ENCODE measurements around the gene SDK1. TPM values are rescaled to one million over a fixed set of nuclear protein-coding genes. Genes with fewer than 3 reads are reported as not detected.

SDK1 gene
- total RNA-seq, 4 donors from 2014 or later, result 2.0 to 9.3 (median 3.8) TPM

DNA sequence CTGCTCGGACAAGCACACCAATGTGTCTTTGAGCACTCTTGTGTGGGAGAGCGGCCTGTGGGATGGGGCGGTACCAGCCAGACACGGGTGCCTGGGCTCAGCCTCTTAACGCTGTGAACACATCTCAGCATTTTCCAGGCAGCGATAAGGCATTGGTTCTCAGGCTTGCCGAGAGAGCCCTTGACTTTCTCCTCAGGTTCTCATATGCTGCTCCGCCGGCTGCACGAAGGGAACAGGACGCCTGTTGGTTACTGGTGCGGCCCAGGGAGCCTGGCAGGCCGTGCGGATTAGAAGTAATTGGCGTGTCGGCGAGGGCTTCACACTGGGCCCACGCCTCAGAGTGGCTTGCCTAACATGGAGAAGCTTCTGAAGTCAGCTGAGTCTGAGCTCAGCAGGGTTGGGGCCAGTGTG is 924.3 kb downstream of the SDK1 start:
- no peak for DNase-seq
- no peak overlapping the region for H3K4me3 ChIP-seq
- no peaks in the 10 kb centered on the region for H3K9me3 ChIP-seq
- no peaks in the 10 kb centered on the region for H3K27me3 ChIP-seq
- H3K27ac ChIP-seq, result no peak overlapping the region
- H3K4me1 ChIP-seq, result no peaks in the 10 kb centered on the region
- intact Hi-C loops (cut with DNase I), result no loop called here
- no peaks in the 10 kb centered on the region for H3K36me3 ChIP-seq
- WGBS, 2 donors, result 92 to 93% methylated on average over 11 to 13 of the region's 18 CpGs
- TF ChIP-seq CTCF (IDR thresholded peaks at IDR 0.05) (no peak), POLR2A (IDR thresholded peaks at IDR 0.05) (no peak)

- intact Hi-C loops (cut with DNase I), result no loop called here
- TF ChIP-seq POLR2A (IDR thresholded peaks at IDR 0.05) (no peak), CTCF (IDR thresholded peaks at IDR 0.05) (no peak)
- 85 to 93% methylated on average over 8 to 17 of the region's 21 CpGs for WGBS, 2 donors
- no peaks in the 10 kb centered on the region for H3K27me3 ChIP-seq
- H3K9me3 ChIP-seq, result no peaks in the 10 kb centered on the region
- H3K4me1 ChIP-seq, result no peaks in the 10 kb centered on the region
- DNase-seq, result no peak
- H3K4me3 ChIP-seq, result no peak overlapping the region
- H3K36me3 ChIP-seq, result no peaks in the 10 kb centered on the region
- H3K27ac ChIP-seq, result no peak overlapping the region
These were observed 925.0 kb downstream of the SDK1 start for GRCh38 chr7:4225881-4226523.

- 79 to 86% methylated on average over 5 of the region's 6 CpGs for WGBS, 2 donors
- Histone ChIP-seq H3K9me3 (no peaks in the 10 kb centered on the region), H3K4me1 (no peaks in the 10 kb centered on the region), H3K27me3 (no peaks in the 10 kb centered on the region), H3K27ac (no peak overlapping the region), H3K36me3 (no peaks in the 10 kb centered on the region), H3K4me3 (no peak overlapping the region)
- DNase-seq, result no peak
- intact Hi-C loops (cut with DNase I), result no loop called here
- no peak for TF ChIP-seq CTCF (IDR thresholded peaks at IDR 0.05)
- TF ChIP-seq POLR2A (IDR thresholded peaks at IDR 0.05), result no peak
These were observed 925.5 kb downstream of the SDK1 start for GRCh38 chr7:4226524-4226882.

GRCh38 chr7:4227105-4228010 is 926.3 kb downstream of the SDK1 start:
- H3K27me3 ChIP-seq, result no peaks in the 10 kb centered on the region
- H3K4me1 ChIP-seq, result no peaks in the 10 kb centered on the region
- no peaks in the 10 kb centered on the region for H3K36me3 ChIP-seq
- DNase-seq, result no peak
- intact Hi-C loops (cut with DNase I), result no loop called here
- TF ChIP-seq CTCF (IDR thresholded peaks at IDR 0.05), result no peak
- TF ChIP-seq POLR2A (IDR thresholded peaks at IDR 0.05), result no peak
- 88 to 89% methylated on average over 20 to 22 of the region's 22 CpGs for WGBS, 2 donors
- H3K27ac ChIP-seq, result no peak overlapping the region
- H3K9me3 ChIP-seq, result no peaks in the 10 kb centered on the region
- no peak overlapping the region for H3K4me3 ChIP-seq

GRCh38 chr7:4230352-4230751 is 929.3 kb downstream of the SDK1 start:
- Histone ChIP-seq H3K36me3 (no peaks in the 10 kb centered on the region), H3K27ac (no peak overlapping the region), H3K9me3 (no peaks in the 10 kb centered on the region), H3K4me3 (no peak overlapping the region), H3K27me3 (no peaks in the 10 kb centered on the region), H3K4me1 (no peaks in the 10 kb centered on the region)
- DNase-seq, result no peak
- no peak for TF ChIP-seq POLR2A (IDR thresholded peaks at IDR 0.05)
- TF ChIP-seq CTCF (IDR thresholded peaks at IDR 0.05), result no peak
- intact Hi-C loops (cut with DNase I), result no loop called here
